Daoy (cell line): ENCODE measurements around the gene APBA3. TPM values are rescaled to one million over a fixed set of nuclear protein-coding genes. Genes with fewer than 3 reads are reported as not detected.

Source experiments
- DNase-seq: peaks from one replicate; pipeline ENCODE4 v3.0.0-alpha.2; 2015; ENCODE audit warnings: low read depth
- total RNA-seq: library from RNA; depleted of rRNA; stranded (reverse); fragments of >200 nt; shearing (Covaris generic); gene quantifications from 2 replicates; pipeline ENCODE4 v1.2.3, GENCODE V29; 2014; rRNA removed

Gene APBA3
- total RNA-seq, 1 experiment from 2014 or later: 30.9 TPM

DNA sequence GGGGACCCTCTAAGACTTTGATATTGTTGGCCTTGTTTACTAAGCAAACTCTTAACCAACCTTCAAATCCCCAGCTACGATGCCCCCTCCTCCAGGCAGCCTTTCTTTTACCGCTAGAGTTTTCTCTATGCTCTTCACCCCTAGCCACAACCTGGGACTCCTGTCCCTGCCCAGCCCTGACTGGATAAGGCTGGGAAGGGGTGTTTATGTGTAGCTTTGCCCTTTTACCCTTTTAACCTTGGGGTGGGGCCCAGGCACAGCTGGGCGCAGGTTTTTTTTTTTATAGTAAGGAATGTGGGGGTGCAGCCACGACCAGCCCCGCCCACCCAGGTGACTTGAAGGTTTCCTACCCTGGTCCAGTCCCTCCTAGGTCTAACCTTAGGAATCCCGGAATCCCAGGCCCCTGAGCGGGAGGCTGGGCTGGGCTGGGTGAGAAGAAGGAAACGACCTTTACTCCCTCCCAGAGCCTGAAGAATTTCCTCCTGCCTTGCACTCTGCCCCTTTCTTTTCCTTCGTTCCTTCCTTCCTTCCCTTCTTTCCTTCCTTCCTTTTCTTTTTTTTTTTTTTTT, 41.1 kb downstream of the APBA3 start:
- DNase-seq: no peak

DNA sequence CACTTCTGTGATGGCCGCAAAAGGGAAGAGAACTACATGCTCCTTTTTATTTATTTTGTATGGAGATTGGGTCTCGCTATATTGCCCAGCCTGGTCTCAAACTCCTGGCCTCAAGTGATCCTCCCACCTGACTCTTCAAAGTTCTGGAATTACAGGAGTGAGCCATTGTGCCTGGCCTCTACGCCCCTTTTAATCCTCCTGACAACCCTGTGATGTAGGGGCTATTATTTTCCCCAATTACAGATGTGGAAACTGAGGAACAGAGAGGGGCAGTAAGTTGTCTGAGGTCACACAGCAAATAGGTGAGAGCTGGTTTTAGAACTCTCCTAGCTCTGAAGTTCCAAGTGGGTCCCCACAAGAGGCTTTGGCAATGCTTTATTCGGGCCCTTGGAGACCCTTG, 41.6 kb downstream of the APBA3 start:
- no peak for DNase-seq

DNA sequence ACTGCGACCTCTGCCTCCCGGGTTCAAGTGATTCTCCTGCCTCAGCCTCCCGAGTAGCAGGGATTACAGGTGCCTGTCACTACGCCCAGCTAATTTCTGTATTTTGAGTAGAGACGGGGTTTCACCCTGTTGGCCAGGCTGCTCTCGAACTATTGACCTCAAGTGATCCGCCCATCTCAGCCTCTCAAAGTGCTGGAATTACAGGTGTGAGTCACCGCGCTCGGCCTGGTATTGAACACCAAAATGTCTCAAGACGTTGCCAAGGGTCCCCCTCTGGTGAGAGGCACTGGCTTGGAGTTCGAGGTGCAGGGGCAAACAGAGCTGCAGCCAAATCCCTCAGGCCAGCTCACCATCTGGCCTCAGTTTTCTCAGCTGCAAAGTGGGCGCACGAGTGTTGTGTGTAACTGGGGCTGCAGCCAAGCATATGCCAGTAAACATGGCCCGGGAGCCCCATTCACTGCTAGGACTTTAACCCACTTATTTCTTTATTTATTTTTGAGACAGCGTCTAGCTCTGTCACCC, 45.3 kb downstream of the APBA3 start:
- no peak for DNase-seq

DNA sequence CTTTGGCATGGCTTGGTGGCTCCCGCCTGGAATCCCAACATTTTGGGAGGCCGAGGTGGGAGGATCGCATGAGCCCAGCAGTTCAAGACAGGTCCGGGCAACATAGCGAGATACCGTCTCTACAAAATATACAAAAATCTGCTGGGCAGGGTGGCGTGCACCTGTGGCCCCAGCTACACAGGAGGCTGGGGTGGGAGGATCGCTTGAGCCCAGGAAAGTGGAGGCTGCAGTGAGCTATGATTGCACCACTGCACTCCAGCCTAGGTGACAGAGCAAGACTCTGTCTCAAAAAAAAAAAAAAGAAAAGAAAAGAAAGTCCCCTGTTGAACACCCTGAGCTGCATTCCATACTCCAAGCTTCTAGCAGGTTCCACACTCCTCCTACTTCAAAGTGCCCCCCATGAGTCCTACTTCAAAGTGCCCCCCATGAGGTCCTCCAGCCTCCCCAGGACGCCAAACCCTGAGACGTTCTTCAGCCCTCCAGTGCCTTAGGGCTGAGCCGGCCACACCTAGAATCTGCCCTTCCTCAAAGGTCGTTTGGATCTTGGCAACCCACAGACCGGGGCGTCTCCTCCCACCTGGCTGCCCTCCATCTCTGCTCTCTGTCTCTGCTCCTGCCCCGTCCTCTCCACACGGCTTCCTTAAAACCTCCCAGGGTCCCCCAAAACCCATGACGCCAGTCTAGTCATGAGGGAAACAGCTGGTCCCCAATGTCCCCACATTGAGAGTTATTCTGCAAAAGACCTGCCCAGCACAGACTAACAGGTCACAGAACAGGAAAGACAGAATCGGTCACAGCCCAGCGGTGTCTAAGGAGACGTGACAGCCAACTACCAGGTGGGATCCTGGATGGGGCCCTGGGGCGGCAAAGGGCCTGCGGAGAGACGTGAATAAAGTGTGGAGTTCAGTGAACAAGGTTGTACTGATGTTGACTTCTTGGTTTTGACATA, 48.6 kb downstream of the APBA3 start:
- no peak for DNase-seq

DNA sequence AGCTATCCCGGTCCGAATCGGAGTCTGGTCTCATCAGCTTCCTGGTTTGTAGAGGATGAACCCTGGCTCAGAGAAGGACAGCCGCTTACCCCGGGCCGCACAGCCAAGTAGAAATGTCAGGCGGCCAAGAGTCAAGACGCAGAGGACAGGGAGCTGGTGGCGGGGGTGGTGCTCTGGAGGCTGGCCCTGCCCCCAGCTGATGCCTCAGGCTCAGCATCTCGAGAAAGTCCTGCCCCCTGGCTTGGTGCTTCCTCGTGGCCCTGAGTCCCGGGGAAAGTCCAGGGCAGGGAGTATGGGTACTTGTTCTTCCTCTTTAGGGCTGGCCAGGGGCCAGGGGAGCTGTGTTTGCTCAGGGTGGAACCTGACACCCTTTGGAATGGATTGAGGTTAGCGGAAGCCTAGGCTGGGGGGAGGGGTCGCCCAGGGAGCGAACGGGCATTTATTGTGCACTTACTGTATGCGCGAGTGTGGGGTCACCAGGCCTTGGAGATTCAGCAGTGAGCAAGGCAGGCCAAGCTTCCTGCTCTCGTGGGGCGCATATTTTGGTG, 51.2 kb downstream of the APBA3 start:
- DNase-seq: peak; percentile 90

DNA sequence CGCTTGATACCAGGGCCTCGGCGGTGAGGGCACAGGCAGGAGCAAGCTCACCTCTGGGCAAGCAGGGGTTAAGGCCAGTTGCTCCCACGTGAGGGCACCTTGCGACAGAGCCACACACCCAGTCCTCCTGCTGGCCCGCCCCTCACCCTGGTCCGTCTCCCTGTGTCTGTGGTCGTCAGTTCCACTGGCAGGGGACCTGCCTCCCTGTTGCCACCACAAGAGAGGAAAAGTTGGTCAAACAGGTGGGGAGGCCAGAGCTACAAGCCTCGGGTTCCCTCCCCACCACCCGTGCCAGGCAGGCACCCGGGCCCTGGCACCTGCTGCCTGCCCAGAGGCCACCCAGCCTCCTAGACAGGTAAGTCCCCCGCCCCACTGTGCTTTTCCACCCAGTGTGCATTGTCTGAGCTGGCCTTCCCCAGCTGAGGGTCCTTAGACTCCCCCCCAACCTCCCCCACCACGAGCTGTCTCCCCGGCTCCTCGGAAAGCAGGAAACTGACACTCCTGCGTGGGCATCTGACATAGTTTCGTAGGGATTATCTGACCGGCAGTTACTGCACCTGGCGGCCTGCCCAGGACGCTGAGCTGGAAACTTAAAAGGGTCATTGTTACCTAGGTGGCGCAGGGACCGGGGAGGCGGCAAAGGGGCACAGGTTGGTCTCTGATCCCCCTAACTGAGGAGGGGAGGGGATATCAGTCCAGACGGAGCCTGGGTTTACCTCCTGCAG, 53.1 kb downstream of the APBA3 start, which contains the start of gene TJP3:
TSS of gene TJP3 (plus strand) at position 178 of the 725 bp plus-strand sequence. CDS start 20,049 bp downstream, outside the sequence.
- DNase-seq: peak; percentile 40

DNA sequence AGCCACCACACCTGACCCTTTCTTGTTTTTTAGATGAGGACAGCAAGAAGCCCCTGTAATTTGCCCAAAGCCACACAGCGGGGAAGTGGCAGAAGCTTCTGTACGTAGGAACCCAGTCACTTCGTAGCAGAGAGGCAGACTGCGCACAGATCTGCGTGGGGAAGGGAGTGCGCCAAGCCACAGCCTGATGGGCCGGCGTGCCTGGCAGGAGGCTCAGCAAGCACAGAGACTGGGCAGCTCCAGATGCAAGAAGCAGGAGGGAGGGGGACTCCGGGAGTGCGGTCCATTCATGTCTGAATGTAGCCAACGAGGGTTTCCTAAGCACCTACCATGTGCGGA, 53.7 kb downstream of the APBA3 start:
- DNase-seq: no peak

DNA sequence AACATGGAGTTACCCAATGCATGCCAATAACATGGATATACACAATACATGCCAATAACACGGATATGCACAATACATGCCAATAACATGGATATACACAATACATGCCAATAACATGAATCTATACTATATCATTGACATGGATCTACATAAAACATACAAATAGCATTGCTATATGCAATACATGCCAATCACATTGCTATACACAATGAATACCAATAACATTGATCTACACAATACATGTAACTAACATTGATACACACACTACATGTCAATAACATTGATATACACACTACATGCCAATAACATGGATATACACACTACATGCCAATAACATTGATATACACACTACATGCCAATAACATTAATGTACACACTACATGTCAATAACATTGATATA, 60.3 kb downstream of the APBA3 start:
- no peak for DNase-seq

Other genes with a start within 250 kb of the APBA3 start
- gene TEKTIP1, start 222.5 kb downstream of the APBA3 start, total RNA-seq: not detected in 2 replicates
- 50.5 and 93.6 TPM in 2 replicates for gene MFSD12, start 204.1 kb downstream of the APBA3 start, total RNA-seq
- 79.9 TPM in 2 replicates for gene HMG20B, start 188.7 kb downstream of the APBA3 start, total RNA-seq
- gene GIPC3, start 176.2 kb downstream of the APBA3 start, total RNA-seq: not detected in 2 replicates
- gene TBXA2R, start 154.8 kb downstream of the APBA3 start, total RNA-seq: 0.39 TPM in 1 of 2 replicates, not detected in the other
- gene CACTIN, start 134.9 kb downstream of the APBA3 start, total RNA-seq: 29.9 and 52.6 TPM in 2 replicates
- gene PIP5K1C, start 61.2 kb downstream of the APBA3 start, total RNA-seq: 5.2 and 8.6 TPM in 2 replicates
- gene TJP3, start 53.3 kb downstream of the APBA3 start, total RNA-seq: 0.03 TPM in 1 of 2 replicates, not detected in the other
- gene MRPL54, start 990 bp upstream of the APBA3 start, total RNA-seq: 140 and 153 TPM in 2 replicates
- not detected in 2 replicates for gene RAX2, start 10.5 kb upstream of the APBA3 start, total RNA-seq
- gene MATK, start 24.7 kb upstream of the APBA3 start, total RNA-seq: 0.86 and 4.0 TPM in 2 replicates
- 2.3 and 3.1 TPM in 2 replicates for gene ZFR2, start 107.3 kb upstream of the APBA3 start, total RNA-seq
- gene ATCAY, start 119.0 kb upstream of the APBA3 start, total RNA-seq: 0.11 and 0.42 TPM in 2 replicates
- not detected in 2 replicates for gene NMRK2, start 171.4 kb upstream of the APBA3 start, total RNA-seq
- 133 and 135 TPM in 2 replicates for gene DAPK3, start 209.4 kb upstream of the APBA3 start, total RNA-seq
- 1,288 and 1,386 TPM in 2 replicates for gene EEF2, start 223.8 kb upstream of the APBA3 start, total RNA-seq
- 25.7 and 31.5 TPM in 2 replicates for gene PIAS4, start 246.0 kb upstream of the APBA3 start, total RNA-seq